GM19025 (cell line): ENCODE measurements around the gene ITPR3.
A peak's percentile ranks its signal among the peaks of the same experiment; 100 is the strongest.
"Not testable (repeated sequence)": the region's sequence is repeated elsewhere in the genome, so short reads cannot be mapped to it uniquely, and the experiment has no call there.

Experiments used
- ATAC-seq: cut with Tn5 transposase; IDR thresholded peaks from one replicate; pipeline ENCODE4 v1.9.1; 2021; ENCODE audit warnings: mild to moderate bottlenecking, low read depth, moderate library complexity; ENCODE audit not compliant: unreplicated experiment

ITPR3 gene

DNA sequence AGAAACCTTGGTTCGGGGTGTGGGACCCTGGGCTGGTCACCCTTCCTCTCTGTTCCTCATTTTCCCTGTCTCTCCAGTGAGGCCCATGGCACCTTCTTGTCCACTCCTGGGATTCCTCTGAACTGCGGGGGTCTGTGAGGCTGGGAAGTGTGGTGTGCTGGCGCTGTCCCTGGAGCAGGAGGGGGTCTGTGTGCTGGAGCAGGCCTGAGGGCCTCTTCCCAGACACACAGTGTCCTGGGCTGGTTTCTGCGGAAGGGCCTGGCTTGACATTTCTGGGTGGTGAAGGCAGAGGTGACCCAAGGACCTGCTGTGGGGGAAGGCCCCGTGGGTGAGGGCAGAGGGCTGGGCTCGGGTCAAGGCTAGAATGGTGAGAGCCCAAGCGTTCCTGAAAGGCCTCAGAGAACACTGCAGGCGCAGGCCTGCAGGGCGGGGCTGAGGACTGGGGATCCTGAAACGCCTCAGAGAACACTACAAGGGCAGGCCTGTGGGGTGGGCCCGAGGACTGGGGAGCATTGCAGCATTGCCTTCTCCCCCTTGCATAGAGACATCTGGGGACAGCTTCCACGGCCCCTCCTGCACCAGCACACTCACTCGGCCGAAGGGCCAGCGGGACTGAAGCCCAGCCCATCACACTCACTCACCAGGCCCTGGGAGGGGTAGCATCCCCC, 30.5 kb upstream of the ITPR3 start:
- ATAC-seq = no peak

DNA sequence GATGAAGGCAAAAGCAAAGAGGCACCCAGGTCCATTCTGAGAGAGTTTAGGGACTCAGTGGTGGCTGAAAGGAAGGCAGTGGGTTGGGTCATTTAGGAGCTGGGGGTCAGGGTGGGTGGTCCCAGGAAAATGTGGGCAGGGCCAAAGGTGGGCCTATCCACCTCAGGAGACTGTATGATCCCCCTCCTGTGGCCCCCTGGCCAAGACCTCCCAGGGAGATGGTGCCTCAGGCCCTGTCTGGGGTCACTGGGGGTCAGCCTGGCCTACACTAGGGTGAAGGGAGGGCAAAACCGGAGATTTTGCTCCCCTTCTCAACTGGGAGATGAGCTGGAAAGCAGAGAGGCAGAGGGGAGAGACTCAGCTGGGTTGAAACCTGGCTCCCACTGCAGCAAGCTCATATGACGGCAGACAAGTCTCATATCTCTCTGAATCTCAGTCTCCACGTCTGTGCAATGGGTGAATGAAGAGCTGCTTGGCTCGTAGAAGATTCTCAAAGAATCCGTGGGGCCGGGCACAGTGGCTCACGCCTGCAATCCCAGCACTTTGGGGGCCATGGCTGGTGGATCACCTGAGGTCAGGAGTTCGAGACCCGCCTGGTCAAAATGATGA, 29.6 kb upstream of the ITPR3 start:
- ATAC-seq = no peak

DNA sequence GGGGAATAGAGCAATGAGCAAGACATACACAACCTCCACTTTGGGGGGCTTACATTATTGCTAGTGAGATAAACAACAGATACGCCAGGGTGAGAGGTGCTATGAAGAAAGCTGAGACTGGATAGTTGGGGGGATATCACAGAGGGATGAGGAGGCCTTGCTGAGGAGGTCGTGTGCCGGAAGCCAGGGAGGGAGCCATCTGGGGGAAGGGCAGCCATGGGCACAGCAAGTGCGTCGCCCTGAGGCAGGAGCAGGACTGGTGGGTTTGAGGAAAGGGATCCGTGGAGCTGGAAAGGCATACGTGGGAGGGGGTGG, 28.9 kb upstream of the ITPR3 start:
- no peak for ATAC-seq

DNA sequence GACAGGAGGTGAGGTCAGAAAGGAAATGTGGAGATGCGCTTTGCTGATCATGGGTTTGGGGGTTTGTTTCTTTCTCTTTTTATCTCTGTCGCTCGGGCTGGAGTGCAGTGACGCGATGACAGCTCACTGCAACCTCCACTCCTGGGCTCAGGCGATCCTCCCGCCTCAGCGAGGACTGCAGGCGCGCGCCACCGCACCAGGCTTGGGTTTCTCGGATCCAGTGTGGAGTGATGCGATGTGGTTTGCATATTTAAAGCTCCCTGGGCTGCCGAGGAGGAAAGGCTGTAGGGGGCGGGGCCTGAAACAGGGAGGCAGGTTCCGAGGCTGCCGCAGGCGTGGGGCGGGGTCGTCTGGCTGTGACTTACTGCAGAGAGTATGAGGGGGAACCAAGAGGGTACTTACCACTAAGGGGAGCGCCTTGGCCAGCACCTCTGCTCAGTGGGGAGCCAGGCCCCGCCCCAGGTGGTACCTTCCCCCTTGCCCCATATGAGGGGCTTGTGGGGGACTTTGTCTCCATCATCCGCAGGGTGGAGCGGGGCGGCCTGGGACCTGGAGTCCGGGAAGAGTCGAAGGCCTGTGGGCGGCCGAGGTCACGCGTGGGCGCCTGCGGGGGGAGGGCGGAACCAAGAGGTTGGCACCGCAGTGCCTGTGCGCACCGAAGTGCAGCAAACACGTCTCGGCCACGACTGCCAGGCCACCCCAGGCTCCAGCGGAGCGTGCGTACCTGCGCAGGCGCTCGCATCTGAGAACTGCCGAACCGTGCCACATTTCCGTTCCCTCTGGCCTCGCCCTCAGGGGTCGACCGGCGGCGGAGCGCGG, 28.3 kb upstream of the ITPR3 start:
- peak; percentile 38 for ATAC-seq

DNA sequence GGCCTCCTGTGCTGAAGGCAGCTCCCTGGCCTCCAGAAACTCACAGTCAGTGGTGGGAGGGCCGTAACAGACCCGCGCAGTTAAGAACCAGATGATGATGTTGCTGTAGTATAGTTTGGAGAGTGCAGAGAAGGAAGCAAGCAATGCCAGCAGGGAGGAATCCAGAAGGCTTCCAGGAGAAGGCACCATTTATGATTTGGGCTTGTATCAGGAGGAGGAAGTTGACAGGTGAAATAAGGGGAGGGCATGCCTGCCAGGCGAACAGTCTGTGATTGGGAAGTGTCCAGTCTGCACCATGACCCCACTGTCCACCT, 27.8 kb upstream of the ITPR3 start:
- no peak for ATAC-seq

DNA sequence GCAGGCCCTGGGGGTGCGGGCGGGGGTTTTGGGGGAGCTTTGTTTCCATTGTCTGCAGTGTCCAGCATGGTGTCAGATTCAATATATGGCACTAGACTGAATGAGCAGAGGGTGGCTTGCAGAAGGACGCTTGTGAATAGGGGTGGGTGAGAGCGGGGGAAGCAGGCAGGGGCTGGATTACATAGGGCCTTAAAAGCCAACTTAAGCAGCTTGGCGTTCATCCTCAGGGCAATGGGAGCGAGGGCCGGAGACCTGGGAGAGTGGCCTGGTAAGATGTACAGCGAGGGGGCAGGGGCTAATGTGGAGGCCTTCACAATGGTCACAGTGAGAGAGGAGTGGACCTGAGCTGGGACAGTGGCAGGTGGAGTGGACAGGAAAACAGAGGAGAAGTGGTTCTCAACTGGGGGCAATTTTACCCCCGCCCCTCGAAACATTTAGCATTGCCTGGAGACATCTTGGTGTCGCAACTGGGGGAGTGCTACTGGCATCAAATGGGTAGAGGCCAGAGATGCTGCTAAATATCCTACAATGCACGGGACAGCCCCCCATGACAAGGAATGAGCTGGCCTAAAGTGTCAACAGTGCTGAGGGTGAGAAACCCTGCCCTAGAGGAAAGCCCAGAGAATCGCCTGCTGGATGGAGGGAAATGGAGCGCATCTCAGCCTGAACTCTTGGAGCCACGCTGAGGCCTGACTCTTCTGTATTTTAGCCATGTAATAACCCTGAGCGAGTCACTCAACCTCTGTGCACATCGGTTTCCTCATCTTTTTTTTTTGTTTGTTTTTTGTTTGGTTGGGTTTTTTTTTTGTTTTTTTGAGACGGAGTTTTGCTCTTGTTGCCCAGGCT, 25.9 kb upstream of the ITPR3 start:
- no peak for ATAC-seq

DNA sequence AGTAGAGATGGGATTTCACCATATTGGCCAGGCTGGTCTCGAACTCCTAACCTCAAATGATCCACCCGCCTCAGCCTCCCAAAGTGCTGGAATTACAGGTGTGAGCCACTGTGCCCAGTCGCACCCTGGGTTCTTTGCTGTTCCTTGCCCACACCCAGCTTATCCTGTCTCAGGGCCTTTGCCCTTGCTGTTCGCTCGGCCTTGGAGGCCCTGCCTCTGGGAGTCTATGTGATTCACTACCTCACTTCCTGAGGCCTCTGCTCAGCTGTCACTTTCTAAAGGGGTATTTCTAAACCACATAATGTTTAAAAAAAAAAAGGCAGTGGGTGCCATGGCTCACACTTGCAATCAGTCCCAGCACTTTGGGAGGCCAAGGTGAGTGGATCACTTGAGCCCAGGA, 24.2 kb upstream of the ITPR3 start:
- ATAC-seq = not testable (repeated sequence)

DNA sequence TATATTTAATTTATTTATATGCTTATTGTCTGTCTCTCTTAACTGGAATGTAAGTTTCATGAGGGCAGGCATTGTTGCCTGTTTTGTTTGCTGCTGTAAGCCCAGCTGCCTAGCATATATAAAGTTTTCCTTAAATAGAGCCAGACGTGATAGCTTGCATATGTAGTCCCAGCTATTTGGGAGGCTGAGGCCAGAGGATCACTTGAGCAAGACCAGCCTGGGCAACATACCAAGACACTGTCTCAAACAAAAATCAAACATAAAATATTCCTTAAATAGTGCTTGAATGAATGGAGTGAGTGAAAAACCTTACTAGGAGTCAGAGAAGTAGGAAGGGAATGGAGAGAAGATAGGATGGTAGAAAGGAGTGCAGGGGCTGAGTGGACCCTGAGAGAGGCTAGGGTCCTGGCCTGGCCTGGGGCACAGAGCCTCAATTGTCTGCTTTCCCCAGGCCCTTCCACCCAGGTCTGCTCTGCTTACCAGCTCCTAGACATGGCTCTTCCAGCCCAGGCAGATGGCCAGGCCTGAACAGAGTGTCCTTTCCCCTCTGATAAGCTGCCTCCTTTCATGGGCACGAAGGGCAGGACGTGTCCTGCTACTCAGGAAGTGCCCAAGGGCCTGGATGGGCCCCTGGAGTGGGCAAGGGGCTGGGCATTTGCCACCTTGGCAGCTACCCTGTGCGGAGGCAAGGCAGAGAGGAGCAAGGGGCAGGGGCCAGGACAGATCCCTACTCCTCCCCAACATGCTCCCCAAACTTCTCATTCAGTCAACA, 23.4 kb upstream of the ITPR3 start:
- no peak for ATAC-seq

DNA sequence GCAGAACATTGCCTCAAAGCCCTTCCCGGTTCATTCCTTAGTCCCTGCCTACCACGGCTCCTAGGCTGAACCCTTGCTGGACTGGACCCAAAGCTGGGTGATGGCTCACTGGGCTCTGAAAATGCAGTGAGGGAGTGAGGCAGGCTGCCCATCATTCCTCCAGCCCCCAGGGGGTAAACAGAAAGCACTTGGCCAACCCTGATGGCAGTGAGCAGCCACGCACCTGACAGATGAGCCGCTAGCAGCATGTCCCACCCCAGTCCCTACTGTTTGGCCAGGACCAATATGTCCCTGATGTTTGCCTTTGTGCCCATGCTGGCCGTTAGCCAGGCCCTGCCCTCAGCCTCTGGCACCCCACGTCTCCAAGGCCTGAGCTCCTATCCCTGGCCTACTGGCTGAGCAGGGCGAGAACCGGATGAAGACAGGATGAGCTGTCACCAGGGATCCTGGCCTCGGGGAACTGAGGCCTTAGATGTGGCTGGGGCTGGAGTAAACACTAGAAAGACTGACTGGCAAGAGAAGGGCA, 21.6 kb upstream of the ITPR3 start:
- no peak for ATAC-seq

DNA sequence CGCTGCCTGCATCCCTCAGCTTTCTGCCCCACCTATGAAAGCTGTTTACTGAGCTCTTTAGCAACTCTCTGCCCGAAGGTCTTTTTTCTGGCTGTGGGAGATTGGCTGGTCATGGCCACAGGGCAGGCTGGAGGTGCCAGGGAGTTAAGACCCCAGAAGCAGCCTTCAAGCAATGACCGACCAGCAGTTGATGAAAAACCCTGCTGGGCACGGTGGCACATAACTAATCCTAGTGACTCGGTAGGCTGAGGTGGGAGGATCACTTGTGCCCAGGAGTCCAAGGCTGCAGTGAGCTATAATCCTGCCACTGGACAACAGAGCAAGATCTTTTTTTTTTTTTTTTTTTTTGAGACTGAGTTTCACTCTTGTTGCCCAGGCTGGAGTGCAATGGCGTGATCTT, 20.4 kb upstream of the ITPR3 start:
- no peak for ATAC-seq

DNA sequence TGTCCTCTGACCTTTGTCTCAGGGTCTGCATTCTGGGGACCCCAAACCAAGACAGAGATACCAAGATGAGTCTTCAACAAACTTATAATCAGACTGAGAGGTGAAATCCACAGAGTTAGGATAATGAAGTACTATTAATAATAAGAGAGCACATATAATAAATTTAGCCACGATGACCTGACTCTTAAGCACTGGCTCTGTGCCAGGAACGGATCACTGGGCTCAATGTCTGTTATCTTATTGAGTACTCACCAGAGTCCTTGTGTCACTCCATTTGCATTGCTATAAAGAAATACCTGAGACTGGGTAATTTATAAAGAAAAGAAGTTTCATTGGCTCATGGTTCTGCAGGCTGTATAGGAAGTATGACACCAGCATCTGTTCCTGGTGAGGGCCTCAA, 18.9 kb upstream of the ITPR3 start:
- ATAC-seq = no peak

DNA sequence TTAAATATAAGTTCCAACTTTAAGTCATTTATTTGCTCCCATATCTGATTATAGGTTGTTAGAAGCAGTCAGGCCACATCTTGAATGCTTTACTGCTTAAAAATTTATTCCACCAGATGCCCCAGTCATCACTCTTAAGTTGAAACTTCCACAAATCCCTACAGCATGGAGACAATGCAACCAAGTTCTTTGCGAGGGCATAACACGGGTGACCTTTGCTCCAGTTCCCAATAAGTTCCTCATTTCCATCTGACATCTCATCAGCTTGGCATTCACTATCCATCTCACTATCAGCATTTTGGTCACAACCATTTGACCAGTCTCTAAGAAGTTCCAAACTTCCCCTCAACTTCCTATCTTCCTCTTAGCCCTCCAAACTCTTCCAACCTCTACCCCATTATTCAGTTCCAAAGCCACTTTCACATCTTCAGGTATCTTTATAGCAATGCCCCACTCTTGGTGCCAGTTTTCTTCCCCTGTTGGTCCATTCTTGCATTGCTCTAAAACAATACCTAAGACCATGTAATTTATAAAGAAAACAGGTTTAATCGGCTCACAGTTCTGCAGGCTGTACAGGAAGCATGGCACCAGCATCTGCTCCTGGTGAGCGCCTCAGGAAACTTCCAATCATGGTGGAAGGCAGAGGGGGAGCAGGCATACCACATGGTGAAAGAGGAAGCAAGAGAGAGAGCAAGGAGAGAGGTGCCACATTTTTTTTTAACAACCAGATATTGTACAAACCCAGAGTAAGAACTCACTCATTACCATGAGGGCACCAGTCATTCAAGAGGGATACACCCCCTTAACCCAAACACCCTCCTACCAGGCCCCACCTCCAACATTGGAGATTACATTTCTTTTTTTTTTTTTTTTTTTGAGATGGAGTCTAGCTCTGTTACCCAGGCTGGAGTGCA, 15.9 kb upstream of the ITPR3 start:
- ATAC-seq = no peak

DNA sequence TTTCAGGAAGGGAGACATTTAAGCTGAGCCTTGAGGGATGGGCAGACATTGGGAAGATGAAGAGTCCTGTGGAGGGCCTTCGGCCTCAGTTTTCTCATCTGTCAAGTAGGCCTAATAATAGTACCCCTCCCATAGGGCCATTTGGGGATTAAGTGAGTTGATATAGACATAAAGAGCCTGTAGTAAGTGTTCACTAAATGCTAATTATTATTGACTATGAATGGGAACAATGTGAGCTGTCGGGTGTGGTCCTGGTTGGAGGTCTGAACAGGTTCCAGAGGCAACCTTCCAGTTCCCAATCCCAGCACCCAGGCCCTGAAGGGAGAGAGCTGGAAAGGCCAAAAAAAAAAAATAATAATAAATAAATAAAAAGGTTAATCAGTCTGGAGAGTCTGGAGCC, 14.5 kb upstream of the ITPR3 start:
- no peak for ATAC-seq

DNA sequence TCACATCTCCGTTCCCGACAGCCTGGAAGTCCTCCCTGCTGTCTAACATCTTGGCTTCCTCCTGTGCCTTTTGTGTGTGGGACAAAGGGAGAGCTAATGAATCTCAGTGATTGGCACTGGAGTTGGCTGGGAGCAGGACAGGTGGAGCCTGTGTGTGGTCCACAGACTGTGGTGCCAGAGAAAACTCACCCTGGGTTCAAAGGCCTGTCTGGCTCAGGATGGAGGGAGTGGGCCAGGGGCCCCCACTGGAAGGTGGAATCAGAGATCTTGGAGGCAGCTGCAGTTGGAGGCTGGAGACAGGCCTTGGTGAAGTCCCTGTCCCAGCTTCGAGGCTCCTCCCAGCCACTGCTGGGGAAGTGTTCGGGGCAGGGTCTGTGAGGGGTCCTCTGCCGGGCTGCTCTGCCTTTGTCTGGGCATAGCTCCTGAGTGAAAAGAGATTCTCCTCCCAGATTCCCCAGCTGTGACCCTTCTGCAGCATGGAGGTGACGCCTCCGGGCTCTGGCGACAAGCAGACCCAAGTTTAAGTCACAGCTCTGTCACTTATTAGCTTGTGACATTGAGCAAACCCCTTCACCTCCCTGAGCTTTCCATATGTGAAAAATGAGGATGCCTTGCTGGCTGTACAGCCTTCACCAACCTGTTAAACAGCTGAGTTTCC, 13.9 kb upstream of the ITPR3 start:
- ATAC-seq = no peak

DNA sequence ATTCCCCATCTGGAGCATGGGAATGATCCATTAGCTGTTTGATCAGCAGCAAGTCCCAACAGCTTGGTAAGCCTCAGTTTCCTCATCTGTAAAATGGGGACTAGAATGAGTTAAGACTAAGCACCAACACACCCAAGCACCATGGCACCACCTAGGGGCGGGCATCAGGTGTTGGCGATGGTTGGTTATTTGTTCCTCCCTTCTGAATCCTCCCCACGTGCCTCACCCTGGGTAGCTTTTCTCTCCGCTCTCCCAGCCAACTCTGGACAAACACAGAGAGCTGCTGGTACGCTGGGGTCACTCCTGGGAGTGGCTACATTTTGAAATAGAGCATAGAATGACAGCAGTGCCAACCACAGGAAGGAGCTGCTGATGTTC, 13.3 kb upstream of the ITPR3 start:
- ATAC-seq = no peak

DNA sequence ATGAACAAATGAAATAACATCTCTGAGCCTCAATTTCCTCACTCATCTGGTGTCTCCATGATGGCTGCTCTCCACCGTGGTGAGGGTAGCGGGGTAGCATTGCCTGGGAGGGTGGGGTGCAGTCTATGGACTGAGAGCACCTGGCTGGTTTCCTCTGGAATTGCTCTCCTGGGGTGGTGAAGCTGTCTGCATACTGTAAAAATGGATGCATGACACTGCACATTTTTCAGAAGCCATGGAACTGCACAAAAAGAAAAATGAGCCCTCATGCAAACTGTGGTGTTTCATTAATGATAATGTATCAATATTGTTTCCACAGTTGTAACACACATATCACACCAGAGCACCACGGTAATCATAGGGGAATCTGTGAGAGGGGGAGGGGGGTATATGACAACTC, 12.1 kb upstream of the ITPR3 start:
- ATAC-seq = no peak

DNA sequence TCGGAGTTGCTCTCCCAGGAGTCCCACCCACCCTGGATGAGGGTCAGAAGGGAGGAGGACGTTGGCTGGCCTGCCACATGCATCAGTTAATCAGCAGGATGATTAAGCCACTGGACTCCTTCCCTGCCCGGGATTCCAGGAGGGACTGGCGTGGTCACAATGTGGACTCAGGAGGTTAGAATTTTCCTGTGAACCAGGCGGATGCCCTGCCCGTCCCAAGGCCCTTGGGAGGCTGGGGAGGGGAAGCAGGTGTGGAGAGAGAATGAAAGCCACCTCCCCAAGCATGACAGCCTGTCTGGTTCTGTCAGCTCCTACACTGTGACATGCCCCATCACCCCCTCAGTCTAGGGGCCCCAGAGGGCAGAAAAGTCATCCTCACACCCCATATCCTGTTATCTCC, 11.6 kb upstream of the ITPR3 start:
- ATAC-seq = no peak

DNA sequence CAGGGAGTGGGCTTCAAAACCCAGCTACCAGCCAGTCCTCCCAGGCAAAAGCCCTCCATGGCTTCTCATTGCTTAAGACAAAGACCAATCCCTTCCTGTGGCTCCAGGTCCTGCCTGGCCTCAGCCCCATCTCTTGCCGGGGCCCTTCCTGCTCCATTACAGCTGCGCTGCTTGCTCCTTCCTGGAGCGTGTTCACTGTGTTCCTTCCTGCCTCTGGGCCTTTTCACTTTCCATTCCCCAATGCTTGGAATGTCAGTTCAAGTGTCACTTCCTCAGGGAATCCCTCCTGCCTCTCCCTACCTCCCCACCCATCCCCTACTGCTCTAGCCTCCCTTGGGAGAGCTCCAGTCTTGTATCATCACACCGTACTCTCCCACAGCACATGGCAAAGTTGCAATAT, 11.1 kb upstream of the ITPR3 start:
- no peak for ATAC-seq
